ENCODE measurements around the gene SPTBN4.

DNA sequence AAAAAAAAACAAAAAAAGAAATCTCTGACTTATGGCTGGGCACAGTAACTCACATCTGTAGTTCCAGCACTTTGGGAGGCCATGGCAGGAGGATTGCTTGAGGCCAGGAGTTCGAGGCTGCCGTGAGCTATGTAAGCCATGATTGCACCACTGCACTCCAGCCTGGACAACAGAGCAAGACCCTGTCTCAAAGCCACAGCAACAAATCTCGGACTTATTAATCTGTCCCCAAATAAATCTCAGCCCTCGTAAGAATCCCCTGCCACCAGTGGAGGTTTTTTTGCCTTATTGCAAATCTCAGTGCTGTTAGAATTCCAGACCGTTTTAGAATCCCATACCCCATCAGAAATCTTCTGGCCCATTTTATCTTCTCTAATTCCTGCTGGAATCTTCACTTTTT is 114.7 kb downstream of the SPTBN4 start:
- TF ChIP-seq, protein P1, sequence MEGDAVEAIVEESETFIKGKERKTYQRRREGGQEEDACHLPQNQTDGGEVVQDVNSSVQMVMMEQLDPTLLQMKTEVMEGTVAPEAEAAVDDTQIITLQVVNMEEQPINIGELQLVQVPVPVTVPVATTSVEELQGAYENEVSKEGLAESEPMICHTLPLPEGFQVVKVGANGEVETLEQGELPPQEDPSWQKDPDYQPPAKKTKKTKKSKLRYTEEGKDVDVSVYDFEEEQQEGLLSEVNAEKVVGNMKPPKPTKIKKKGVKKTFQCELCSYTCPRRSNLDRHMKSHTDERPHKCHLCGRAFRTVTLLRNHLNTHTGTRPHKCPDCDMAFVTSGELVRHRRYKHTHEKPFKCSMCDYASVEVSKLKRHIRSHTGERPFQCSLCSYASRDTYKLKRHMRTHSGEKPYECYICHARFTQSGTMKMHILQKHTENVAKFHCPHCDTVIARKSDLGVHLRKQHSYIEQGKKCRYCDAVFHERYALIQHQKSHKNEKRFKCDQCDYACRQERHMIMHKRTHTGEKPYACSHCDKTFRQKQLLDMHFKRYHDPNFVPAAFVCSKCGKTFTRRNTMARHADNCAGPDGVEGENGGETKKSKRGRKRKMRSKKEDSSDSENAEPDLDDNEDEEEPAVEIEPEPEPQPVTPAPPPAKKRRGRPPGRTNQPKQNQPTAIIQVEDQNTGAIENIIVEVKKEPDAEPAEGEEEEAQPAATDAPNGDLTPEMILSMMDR (conservative IDR thresholded peaks at IDR 0.05 in 1 of 2, IDR thresholded peaks at IDR 0.05 in 1 of 2; ENCODE audit: low read depth in 1 of 2, low read length in 2 of 2): no peak
- TF ChIP-seq EZH2 (IDR thresholded peaks at IDR 0.05; ENCODE audit: low read length, missing control alignments): no peak

Measured in fibroblast of lung (primary cell).